Activated T-helper 1 cell treated with anti-CD3 and anti-CD28 coated beads, Interleukin-12 subunit alpha, Interleukin-12 subunit beta, Interleukin-2, Interleukin-4 antibody, amounts not matched to agents 30 ng/mL and 10 ng/mL and 1 ng/mL, durations not matched to agents 14 hours and 24 hours and 36 hours (primary cell): ENCODE results near the gene HRK. TPM values are rescaled to one million over a fixed set of nuclear protein-coding genes. Genes with fewer than 3 reads are reported as not detected.

Experiments used
- DNase-seq: peaks from one replicate; pipeline ENCODE4 v3.0.0; 2021; ENCODE audit warnings: low spot score
- H3K27ac Mint-ChIP-seq: one replicate; pipeline ENCODE4 v1.8.0; 2021; ENCODE audit warnings: mild to moderate bottlenecking, mixed read lengths
- H3K27me3 Mint-ChIP-seq: one replicate; pipeline ENCODE4 v1.8.0; 2022; ENCODE audit warnings: mild to moderate bottlenecking, moderate library complexity, mixed read lengths; ENCODE audit not compliant: insufficient read depth
- H3K36me3 Mint-ChIP-seq: one replicate; pipeline ENCODE4 v1.8.0; 2021; ENCODE audit warnings: low read depth, mixed read lengths
- H3K4me1 Mint-ChIP-seq: one replicate; pipeline ENCODE4 v1.8.0; 2021; ENCODE audit warnings: low read depth, mixed read lengths
- H3K4me3 Mint-ChIP-seq: one replicate; pipeline ENCODE4 v1.8.0; 2021; ENCODE audit warnings: mild to moderate bottlenecking, moderate library complexity, mixed read lengths
- H3K9me3 Mint-ChIP-seq: one replicate; pipeline ENCODE4 v1.8.0; 2021; ENCODE audit warnings: mixed read lengths
- intact Hi-C: fragments of 100-400 bp; cut with micrococcal nuclease; formaldehyde crosslinking; loops from one replicate; pipeline ENCODE4 v1.15.1; 2024
- total RNA-seq: library from RNA; stranded (reverse); gene quantifications from 2 replicates; pipeline ENCODE4 v1.2.3, GENCODE V29; 2022

HRK gene
- total RNA-seq, 1 donor from 2014 or later = not detected

GRCh38 chr12:116916714-116917114 lies 35.5 kb upstream of the HRK start:
- no peak for DNase-seq
- intact Hi-C loops = no loop called here

GRCh38 chr12:116916122-116916521 lies 34.9 kb upstream of the HRK start:
- Mint-ChIP-seq H3K9me3 (peaks cover 3% of the 10 kb centered on the region), H3K4me3 (peak overlapping the region; percentile 17), H3K27me3 (peaks cover 3% of the 10 kb centered on the region), H3K27ac (no peak overlapping the region), H3K36me3 (peaks cover 26% of the 10 kb centered on the region), H3K4me1 (peaks cover 56% of the 10 kb centered on the region)
- no peak for DNase-seq
- intact Hi-C loops = no loop called here

More at GRCh38 chr12:116916714-116917114, 35.5 kb upstream of the HRK start:
- peak overlapping the region; percentile 40 for H3K27ac Mint-ChIP-seq
- H3K4me3 Mint-ChIP-seq = no peak overlapping the region
- peaks cover 57% of the 10 kb centered on the region for H3K4me1 Mint-ChIP-seq
- peaks cover 25% of the 10 kb centered on the region for H3K36me3 Mint-ChIP-seq
- no peaks in the 10 kb centered on the region for H3K27me3 Mint-ChIP-seq
- peaks cover 3% of the 10 kb centered on the region for H3K9me3 Mint-ChIP-seq

- peaks cover 52% of the 10 kb centered on the region for H3K4me1 Mint-ChIP-seq
- no peak for DNase-seq
- H3K27me3 Mint-ChIP-seq = peaks cover 5% of the 10 kb centered on the region
- peaks cover 26% of the 10 kb centered on the region for H3K36me3 Mint-ChIP-seq
- H3K27ac Mint-ChIP-seq = no peak overlapping the region
- intact Hi-C loops = no loop called here
- no peak overlapping the region for H3K4me3 Mint-ChIP-seq
- peaks cover 6% of the 10 kb centered on the region for H3K9me3 Mint-ChIP-seq
Measured at GRCh38 chr12:116915326-116915725, 34.1 kb upstream of the HRK start.

GRCh38 chr12:116910645-116911451 lies 29.6 kb upstream of the HRK start, which contains the start of gene FBXW8:
TSS of gene FBXW8 (plus strand) at chr12:116910950. CDS start at chr12:116911038, 88 bp downstream.
- intact Hi-C loops = loop anchor here (1.0 kb wide), 1 partner anchor 11 kb away; no protein-coding TSS in a partner anchor
- peaks cover 19% of the 10 kb centered on the region for H3K27me3 Mint-ChIP-seq
- H3K4me3 Mint-ChIP-seq = peak within 1 kb of the TSS; percentile 95
- H3K9me3 Mint-ChIP-seq = peaks cover 4% of the 10 kb centered on the region
- H3K4me1 Mint-ChIP-seq = peaks cover 25% of the 10 kb centered on the region
- H3K36me3 Mint-ChIP-seq = peaks cover 20% of the 10 kb centered on the region
- DNase-seq = peak; percentile 62
- peak within 1 kb of the TSS; percentile 96 for H3K27ac Mint-ChIP-seq

GRCh38 chr12:116910280-116910644 lies 29.0 kb upstream of the HRK start:
- H3K27ac Mint-ChIP-seq = peak overlapping the region; percentile 96
- H3K9me3 Mint-ChIP-seq = peaks cover 3% of the 10 kb centered on the region
- no peak for DNase-seq
- intact Hi-C loops = loop anchor here (1.0 kb wide), 1 partner anchor 12 kb away; no protein-coding TSS in a partner anchor
- peaks cover 18% of the 10 kb centered on the region for H3K36me3 Mint-ChIP-seq
- H3K27me3 Mint-ChIP-seq = peaks cover 19% of the 10 kb centered on the region
- H3K4me3 Mint-ChIP-seq = peak overlapping the region; percentile 95
- H3K4me1 Mint-ChIP-seq = peaks cover 21% of the 10 kb centered on the region

GRCh38 chr12:116906285-116906684 lies 25.0 kb upstream of the HRK start:
- intact Hi-C loops = no loop called here
- Mint-ChIP-seq H3K4me1 (peaks cover 6% of the 10 kb centered on the region), H3K36me3 (peaks cover 3% of the 10 kb centered on the region), H3K4me3 (no peak overlapping the region), H3K27ac (no peak overlapping the region), H3K27me3 (peaks cover 24% of the 10 kb centered on the region), H3K9me3 (peaks cover 3% of the 10 kb centered on the region)
- DNase-seq = no peak

- Mint-ChIP-seq H3K27ac (no peak overlapping the region), H3K4me1 (no peaks in the 10 kb centered on the region), H3K27me3 (peaks cover 20% of the 10 kb centered on the region), H3K4me3 (no peak overlapping the region), H3K36me3 (no peaks in the 10 kb centered on the region), H3K9me3 (no peaks in the 10 kb centered on the region)
- intact Hi-C loops = no loop called here
- DNase-seq = no peak
Measured at GRCh38 chr12:116903818-116904217, 22.6 kb upstream of the HRK start.

GRCh38 chr12:116901612-116902011 lies 20.4 kb upstream of the HRK start:
- H3K4me3 Mint-ChIP-seq = no peak overlapping the region
- no peaks in the 10 kb centered on the region for H3K9me3 Mint-ChIP-seq
- DNase-seq = no peak
- H3K36me3 Mint-ChIP-seq = no peaks in the 10 kb centered on the region
- H3K27me3 Mint-ChIP-seq = peaks cover 26% of the 10 kb centered on the region
- H3K4me1 Mint-ChIP-seq = no peaks in the 10 kb centered on the region
- no peak overlapping the region for H3K27ac Mint-ChIP-seq
- intact Hi-C loops = no loop called here

- no peaks in the 10 kb centered on the region for H3K4me1 Mint-ChIP-seq
- H3K36me3 Mint-ChIP-seq = no peaks in the 10 kb centered on the region
- intact Hi-C loops = no loop called here
- no peak for DNase-seq
- peaks cover 31% of the 10 kb centered on the region for H3K27me3 Mint-ChIP-seq
- H3K9me3 Mint-ChIP-seq = no peaks in the 10 kb centered on the region
- no peak overlapping the region for H3K27ac Mint-ChIP-seq
- no peak overlapping the region for H3K4me3 Mint-ChIP-seq
Measured at GRCh38 chr12:116898669-116899068, 17.4 kb upstream of the HRK start.

DNA sequence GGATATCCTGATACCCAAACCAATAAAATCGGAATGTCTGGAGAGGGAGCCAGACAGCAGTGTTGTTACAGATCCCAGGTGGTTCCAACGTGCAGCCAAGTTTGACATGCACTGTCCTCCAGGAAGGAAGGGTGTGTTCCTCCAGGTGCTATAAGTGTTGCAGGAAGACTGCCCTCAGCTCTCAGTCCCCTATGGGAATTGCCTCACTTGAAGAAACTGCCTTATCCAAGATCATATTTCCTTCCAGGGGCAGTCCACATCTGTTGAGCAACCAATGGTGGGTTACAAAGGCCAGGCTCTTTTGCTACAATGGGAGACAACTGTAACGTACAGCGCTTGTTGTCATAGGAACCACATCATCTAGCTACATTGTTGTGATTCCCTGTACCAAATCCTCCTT lies 16.2 kb upstream of the HRK start:
- intact Hi-C loops = no loop called here
- no peak overlapping the region for H3K27ac Mint-ChIP-seq
- no peaks in the 10 kb centered on the region for H3K9me3 Mint-ChIP-seq

DNA sequence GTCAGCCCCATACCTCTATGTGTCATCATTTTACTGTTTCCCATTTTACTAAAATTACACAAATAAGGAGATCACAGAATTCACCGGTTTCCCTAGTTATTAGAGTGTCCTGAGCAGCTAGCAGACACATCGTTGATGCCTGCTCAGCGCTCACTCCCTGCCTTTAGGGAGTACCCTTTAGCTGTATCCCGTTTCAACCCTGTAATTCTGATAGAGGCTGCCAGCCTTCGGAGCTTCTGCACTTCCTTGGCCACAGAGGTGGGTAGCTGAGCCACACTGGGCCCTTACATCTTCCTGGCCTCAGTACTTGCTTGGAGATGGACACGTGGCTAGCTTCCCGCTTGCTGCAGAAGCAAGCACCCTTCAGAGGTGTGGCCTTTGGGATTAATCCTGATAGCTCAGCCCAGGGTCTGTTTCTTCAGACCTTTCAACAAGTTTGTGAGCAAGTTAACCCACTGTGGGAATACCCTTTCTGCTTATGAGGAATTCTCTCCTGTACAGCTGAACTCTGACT lies 15.2 kb upstream of the HRK start:
- Mint-ChIP-seq H3K4me1 (no peaks in the 10 kb centered on the region), H3K4me3 (no peak overlapping the region), H3K9me3 (no peaks in the 10 kb centered on the region), H3K27ac (no peak overlapping the region), H3K36me3 (no peaks in the 10 kb centered on the region), H3K27me3 (peaks cover 29% of the 10 kb centered on the region)
- DNase-seq = no peak
- intact Hi-C loops = no loop called here

More for the DNA sequence above, 16.2 kb upstream of the HRK start:
- Mint-ChIP-seq H3K36me3 (no peaks in the 10 kb centered on the region), H3K4me1 (no peaks in the 10 kb centered on the region), H3K4me3 (no peak overlapping the region), H3K27me3 (peaks cover 35% of the 10 kb centered on the region)
- DNase-seq = no peak

DNA sequence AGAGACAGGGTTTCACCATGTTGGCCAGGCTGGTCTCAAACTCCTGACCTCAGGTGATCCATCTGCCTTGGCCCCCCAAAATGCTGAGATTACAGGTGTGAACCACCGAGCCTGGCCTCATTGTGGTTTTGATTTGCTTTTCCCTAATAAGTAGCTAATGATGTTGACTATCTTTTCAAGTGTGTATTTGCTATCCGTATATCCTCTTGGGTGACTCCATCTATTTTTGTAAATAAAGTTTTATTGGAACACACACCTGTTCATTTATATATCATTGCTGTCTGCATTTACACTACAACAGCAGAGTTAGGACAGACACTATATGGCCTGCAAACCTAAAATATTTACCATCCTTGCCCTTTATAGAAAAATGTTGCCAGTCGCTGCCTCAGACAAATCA lies 13.7 kb upstream of the HRK start:
- Mint-ChIP-seq H3K4me1 (no peaks in the 10 kb centered on the region), H3K27me3 (peaks cover 29% of the 10 kb centered on the region), H3K9me3 (no peaks in the 10 kb centered on the region), H3K4me3 (no peak overlapping the region), H3K36me3 (no peaks in the 10 kb centered on the region), H3K27ac (no peak overlapping the region)
- DNase-seq = no peak
- intact Hi-C loops = no loop called here

DNA sequence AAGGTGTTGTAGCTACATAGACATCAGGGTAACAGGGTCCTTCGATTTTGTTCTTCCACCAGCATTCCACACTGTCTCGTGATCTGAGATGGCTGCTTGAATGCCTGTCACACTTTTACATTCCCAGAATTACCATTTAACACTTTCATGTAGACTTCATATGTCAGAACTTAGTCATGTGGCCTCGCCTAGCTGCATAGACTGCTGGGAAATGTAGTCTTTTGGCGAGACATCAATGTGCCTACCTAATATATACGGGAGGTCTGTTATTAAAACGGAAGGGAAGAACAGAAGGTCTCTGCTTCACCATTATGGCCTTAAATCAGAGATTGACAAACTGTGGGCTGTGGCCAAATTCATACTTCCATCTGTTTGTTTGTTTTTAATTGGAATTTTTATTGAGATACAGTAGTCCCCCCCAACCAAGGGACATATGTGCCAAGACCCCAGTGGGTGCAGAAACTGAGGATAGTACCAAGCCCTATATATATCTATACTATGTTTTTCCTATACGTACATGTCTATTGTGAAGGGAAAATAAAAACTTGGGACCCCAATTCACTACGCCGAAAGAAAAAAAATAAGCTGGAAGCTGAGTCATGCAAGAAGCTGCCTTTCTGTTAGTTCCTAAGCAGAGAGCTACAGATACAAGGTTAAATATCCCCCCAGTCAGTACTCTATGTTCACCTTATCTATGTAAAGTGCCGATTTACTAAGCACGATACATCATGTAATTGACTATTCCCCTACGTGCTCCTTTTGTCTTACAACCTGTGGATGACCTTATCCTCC lies 11.3 kb upstream of the HRK start:
- Mint-ChIP-seq H3K4me1 (no peaks in the 10 kb centered on the region), H3K4me3 (no peak overlapping the region), H3K27ac (no peak overlapping the region), H3K9me3 (no peaks in the 10 kb centered on the region), H3K27me3 (peaks cover 27% of the 10 kb centered on the region), H3K36me3 (no peaks in the 10 kb centered on the region)
- intact Hi-C loops = no loop called here
- no peak for DNase-seq
